HG03521 (cell line): ENCODE measurements around the gene ACER2.
"Not testable (repeated sequence)": the region's sequence is repeated elsewhere in the genome, so short reads cannot be mapped to it uniquely, and the experiment has no call there.

Experiments used
- ATAC-seq: cut with Tn5 transposase; IDR thresholded peaks from one replicate; pipeline ENCODE4 v1.9.1; 2021; ENCODE audit warnings: mild to moderate bottlenecking, moderate library complexity; ENCODE audit not compliant: unreplicated experiment

Gene ACER2

DNA sequence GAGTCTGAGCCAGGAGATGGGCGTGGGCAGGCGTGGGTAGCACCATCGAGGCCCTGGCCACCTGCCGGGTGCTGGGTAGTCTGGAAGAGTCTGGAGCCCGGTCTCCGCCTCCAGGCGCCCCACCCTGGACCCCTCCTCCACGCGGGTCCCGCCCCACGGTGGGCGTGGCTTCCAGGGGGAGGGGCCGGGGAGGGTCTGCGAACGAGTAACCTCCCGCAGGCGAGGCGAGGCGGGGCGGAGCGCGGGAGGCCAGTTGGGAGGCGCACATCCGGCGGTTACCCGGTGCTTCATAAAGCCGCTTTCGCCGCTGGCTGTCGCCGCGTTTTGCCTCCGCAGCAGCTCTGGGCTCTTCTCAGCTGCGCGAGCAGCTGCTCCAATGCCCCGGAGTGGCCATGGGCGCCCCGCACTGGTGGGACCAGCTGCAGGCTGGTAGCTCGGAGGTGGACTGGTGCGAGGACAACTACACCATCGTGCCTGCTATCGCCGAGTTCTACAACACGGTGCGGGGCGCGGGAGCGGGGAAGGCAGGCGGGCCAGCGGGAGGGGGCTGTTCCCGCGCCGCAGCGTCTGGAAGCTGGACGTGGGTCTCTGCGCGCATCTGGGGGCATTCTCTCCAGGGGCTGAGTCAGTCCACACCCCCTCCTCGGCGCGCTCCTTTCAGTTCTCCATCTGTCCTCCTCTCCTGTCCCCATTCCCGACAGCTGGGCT lies at the start of gene ACER2:
Gene ACER2, plus strand, starts transcription at position 317 of the 708 bp plus-strand sequence. Its CDS starts 76 bp downstream, at position 393.
- ATAC-seq = peak; percentile 91

- ATAC-seq = no peak
Measured at GRCh38 chr9:19369107-19369506, 39.7 kb upstream of the ACER2 start.

GRCh38 chr9:19371942-19372341 lies 36.9 kb upstream of the ACER2 start:
- ATAC-seq = no peak

DNA sequence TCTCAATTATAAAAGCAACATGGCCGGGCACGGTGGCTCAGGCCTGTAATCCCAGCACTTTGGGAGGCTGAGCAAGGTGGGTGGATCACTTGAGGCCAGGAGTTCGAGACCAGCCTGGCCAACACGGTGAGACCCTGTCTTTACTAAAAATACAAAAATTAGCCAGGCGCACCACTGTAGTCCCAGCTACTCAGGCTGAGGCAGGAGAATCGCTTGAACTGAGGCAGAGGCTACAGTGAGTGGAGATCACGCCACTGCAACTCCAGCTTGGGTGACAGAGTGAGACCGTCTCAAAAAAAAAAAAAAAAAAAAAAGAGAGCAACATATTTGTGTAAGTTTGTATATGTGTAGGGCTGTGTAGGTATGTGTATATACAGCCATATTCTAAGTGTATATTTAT lies 36.2 kb upstream of the ACER2 start:
- no peak for ATAC-seq

- ATAC-seq = no peak
Measured at GRCh38 chr9:19373527-19373926, 35.3 kb upstream of the ACER2 start.

GRCh38 chr9:19375538-19375937 lies 33.3 kb upstream of the ACER2 start:
- no peak for ATAC-seq

DNA sequence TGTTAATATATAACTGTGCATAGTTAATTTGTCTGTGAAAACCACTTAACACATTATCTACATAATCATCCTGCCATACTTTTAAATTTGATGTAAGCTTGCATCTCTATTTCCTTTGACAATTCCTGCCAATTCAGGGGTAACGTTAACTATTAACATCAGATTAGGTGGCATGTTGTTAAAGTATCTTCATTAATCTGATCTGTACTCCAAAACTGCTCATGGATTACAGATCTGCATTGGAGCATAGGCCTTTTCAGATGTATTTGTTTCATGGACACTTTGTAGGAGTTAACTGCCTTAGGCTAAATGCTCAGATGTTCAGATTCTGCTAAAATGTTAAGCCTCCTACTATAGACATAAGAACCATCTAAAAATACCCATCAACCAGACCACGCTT lies 31.9 kb upstream of the ACER2 start:
- no peak for ATAC-seq

GRCh38 chr9:19378164-19378563 lies 30.6 kb upstream of the ACER2 start:
- no peak for ATAC-seq

GRCh38 chr9:19378647-19379046 lies 30.2 kb upstream of the ACER2 start:
- ATAC-seq = no peak

DNA sequence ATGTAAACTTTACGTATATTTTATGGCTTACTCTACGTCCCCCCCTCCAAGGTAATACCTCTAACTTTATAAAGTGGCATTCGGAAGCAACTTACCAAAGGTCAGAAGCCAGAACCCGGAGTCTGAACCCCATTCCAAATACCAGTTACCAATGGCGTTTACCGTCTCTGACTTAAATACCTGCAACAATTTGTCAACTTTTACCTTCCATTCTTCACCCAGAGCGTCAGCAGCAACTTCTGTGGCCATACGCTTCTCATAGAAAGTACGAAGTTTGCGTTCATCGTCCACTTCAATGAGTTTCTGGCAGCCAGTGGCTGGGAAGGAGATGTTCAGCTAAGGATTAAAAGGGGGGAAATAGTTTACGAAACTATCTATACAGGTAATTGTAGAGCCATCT lies 29.5 kb upstream of the ACER2 start:
- ATAC-seq = no peak

GRCh38 chr9:19379697-19380046 lies 29.1 kb upstream of the ACER2 start:
- peak; percentile 26 for ATAC-seq

DNA sequence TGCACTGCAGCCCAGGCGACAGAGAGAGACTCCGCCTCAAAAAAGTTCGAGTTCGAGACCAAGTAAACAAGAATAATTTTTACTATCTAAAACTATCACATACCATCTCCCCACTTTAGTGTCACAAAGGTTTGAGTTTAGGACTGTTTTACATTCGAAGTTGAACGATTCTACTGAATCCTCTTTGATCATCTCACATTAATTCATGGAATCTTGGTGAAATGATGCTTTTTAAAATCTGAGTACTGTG lies 28.1 kb upstream of the ACER2 start:
- ATAC-seq = no peak

GRCh38 chr9:19381656-19382055 lies 27.2 kb upstream of the ACER2 start:
- no peak for ATAC-seq

- ATAC-seq = not testable (repeated sequence)
Measured at GRCh38 chr9:19385212-19385611, 23.6 kb upstream of the ACER2 start.

DNA sequence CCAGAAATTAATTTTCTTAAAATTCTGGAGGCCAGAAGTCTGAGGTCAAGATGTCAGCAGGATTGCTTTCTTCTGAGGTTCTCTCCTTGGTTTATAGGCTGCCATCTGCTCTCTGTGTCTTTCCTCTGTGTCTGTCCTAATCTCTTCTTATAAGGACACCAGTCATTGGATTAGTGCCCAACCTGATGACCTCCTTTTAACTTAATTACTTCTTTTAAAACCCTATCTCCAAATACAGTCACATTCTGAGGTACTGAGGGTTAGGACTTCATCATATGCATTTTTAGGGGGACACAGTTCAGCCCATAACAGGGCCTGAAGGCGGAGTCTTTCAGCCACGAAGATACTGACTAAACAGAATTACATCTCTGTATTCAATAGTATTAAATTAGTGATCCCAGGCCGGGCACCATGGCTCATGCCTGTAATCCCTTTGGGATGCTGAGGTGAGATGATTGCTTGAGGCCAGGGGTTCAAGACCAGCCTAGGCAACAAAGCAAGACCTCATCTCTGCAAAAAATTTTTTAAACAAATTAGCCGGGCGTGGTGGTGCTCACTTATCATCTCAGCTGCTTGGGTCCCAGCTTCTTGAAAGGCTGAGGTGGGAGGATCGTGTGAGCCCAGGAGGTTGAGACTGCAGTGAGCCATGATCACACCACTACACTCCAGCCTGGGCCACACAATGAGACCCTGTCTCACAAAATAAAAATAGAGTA lies 22.9 kb upstream of the ACER2 start:
- ATAC-seq = no peak

DNA sequence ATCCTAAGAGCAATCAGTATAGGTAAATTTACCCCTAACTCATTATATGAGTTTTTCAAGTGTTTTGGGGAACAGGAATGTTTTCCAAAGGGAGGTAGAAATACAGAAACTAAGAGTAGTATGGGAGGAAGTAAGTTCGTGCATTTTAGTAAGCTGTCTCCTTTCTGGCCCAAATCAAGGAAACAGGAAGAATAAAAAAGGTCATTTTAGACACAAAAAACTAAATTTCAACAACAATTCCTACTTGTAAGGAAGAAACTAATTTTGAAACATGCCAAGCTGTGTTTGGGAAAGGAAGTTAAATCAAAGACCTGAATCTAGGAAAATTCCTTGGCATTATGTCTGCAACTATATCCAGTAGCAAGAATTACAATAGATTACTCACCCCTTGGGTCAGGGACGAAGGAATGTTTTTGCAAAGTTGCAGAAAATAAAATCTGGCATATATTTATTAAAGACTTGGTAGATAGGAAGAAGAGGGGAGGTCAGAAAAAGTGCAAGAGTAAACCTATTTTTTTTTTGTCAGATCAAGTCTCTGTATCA lies 22.2 kb upstream of the ACER2 start:
- no peak for ATAC-seq

GRCh38 chr9:19387317-19387716 lies 21.5 kb upstream of the ACER2 start:
- no peak for ATAC-seq

DNA sequence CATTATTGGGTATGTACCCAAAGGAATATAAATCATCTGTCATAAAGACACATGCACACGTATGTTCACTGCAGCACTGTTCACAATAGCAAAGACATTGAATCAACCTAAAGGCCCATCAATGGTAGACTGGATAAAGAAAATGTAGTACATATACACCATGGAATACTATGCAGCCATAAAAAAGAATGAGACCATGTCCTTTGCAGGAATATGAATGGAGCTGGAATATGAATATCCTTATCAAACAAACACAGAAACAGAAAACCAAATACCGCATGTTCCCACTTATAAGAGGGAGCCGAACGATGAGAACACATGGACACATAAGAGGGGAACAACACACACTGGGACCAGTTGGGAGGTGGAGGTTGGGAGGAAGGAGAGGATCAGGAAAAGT lies 19.3 kb upstream of the ACER2 start:
- ATAC-seq = not testable (repeated sequence)

DNA sequence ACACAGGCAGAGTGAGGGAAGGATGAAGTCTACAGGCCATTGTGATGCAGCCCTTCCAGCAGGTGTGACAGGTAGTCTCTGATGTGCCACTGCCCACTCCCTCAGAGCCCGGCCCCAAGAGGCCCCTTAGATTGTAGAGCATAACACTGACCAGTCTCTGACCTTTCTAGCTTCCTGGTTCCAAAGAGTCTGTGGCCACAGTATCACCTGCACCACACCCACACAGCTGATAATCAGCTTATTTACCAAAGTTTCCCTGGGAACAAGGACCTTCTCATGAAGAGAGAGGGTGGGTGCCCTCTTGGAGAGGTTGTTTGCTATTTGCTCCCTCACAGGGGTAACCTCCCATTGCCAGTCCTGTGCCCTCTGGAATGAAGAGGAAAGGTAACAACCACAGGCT lies 11.0 kb upstream of the ACER2 start:
- no peak for ATAC-seq

- ATAC-seq = not testable (repeated sequence)
Measured at GRCh38 chr9:19403231-19403630, 5.6 kb upstream of the ACER2 start.

- no peak for ATAC-seq
Measured at GRCh38 chr9:19404283-19405075, 4.3 kb upstream of the ACER2 start.

DNA sequence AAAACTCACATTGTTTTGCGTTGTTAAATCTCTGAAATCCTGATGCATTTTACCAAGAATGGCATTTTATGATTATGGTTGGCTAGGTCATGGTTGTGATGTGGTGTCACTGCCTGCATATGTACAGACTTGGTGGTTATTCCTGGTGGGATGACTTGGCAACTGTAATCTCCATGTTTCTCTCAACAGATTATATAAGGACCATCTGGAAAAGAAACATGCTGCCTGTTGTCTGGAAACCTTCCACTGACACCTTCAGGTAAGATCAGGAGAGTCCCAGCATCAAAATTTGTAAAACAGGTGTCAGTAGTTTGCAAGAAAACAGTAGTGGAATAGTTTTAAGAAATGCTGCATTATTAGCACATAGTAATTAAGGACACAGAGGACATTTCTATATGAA lies 3.0 kb upstream of the ACER2 start:
- no peak for ATAC-seq
